ENCODE results near the gene ITGA11.

Gene ITGA11

DNA sequence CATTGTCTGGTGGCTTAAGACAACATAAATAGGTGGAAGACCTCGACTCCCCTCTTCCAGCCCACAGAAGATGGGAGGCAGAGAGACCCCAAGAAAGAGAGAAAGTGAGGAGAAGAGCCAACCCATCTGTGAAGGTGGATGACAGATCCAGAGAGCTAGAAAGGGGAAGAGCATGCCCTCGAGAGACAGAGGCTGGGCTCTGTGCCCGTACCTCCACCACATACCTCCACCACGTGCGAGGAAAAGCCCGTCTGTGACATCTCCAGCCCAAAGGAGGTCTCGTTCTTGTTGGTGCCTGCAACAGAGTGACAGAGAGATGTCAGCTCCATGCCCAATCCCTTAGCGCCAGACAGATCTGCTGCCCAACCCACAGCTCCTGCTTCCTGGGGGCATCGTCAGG is 83.4 kb downstream of the ITGA11 start:
- DNase-seq, result no peak

DNA sequence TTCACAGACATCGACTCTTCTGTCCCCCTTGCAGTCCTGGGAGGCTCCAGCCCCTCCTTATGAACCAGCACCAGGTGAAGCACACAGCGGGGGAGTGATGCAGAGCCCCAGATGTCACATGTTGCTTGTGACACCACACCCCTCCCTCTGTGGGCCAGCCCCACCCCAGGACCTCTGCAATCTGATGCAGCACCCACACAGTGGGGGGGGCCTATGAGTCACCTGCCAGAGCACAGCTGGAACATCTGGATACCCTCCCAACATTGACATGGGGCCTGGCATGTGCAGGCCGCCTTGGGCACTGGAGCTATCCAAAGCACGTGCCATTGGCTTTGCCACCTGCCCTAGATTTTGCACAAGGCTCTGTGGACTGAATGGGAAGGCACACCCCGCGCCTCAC is 83.9 kb downstream of the ITGA11 start:
- no peak for DNase-seq

DNA sequence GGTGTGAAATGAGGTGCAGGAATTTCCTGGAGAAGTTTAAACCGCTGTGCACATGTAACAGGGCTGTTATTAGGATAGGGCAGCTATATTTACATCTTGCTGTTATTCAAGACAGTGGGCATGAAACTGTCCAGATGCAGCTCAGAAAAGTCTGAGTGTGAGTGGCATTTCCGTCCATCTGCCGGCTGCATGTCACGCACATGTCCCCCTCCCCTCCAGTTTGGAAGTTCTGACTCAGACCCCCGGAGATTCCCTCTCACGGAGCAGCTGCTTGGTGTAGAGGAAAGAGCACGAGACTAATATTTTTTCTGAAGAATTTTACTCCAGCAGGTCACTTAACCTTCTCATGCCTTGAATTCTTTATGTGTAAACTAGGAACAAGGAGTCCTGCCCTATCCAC is 84.6 kb downstream of the ITGA11 start:
- no peak for DNase-seq

GRCh38 chr15:68346979-68347378 is 85.0 kb downstream of the ITGA11 start:
- DNase-seq, result no peak

DNA sequence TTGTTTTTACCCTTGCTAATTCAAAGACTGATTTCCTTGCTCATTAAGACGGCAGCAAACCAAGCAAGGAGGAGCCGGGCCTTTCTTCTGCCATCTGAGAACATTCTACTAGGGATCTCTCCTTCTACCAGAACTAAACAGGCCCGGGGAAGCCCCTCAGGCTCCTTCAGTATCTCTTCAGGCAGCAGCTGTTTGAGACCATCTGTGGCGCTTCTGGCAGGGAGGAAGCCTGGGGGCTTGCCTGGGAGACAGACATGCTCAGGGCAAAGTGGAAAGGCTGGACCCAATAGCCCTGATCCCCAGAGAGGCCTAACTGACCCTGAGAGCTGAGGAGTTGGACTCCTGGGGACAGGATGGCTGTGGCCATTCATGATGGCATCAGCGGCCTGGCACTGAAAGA is 86.5 kb downstream of the ITGA11 start:
- DNase-seq, result no peak

DNA sequence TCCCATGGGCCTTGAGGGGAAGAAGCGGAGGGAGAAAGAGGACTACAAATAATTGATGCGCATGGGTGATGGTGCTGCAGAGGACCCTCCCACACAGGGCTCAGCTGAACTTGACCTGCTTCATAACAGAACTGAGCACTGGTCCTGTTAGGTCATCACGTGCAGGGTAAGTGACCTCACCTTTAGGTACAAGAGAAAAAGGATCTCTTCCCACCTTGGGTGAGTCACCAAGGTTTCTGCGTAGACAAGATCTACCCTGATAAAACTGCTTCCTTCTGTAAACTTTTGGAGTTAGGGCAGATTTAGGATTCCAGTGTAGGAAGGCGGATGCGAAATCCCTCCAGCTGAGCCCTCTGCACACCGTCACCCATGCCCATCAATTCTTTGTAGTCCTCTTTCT is 87.4 kb downstream of the ITGA11 start:
- no peak for DNase-seq

DNA sequence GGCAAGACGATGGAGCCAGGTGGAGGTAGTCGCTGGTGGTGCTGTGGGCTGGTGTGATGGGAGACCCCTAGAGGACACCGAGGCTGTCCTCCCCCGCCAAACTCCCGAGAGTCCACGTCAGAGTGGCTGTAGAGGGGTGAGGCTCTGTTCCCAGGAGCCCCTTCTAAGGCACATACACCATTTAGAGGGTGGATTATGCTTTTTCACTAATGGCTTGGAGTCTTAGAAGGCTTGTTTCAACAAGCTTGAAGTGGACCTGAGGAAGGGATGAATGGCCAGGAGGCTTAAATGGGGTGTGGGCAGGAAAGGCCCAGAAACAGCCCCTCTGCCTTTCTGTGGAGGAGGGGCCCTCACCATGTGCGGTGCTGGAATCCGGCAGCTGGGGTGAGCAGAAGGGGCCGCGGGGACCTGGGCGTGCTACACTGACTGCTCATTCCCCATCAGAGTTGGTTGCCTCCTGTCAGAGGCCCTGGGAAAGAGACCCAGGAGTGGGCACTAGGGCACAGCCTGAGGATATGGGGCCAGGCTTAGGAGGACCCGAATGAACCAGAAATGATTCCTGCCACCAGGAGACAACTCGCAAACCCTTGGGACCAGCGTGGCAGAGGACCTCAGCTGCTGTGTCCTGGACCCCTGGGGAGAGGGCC is 88.3 kb downstream of the ITGA11 start:
- DNase-seq, result no peak

GRCh38 chr15:68341760-68342725 is 89.9 kb downstream of the ITGA11 start:
- no peak for DNase-seq

DNA sequence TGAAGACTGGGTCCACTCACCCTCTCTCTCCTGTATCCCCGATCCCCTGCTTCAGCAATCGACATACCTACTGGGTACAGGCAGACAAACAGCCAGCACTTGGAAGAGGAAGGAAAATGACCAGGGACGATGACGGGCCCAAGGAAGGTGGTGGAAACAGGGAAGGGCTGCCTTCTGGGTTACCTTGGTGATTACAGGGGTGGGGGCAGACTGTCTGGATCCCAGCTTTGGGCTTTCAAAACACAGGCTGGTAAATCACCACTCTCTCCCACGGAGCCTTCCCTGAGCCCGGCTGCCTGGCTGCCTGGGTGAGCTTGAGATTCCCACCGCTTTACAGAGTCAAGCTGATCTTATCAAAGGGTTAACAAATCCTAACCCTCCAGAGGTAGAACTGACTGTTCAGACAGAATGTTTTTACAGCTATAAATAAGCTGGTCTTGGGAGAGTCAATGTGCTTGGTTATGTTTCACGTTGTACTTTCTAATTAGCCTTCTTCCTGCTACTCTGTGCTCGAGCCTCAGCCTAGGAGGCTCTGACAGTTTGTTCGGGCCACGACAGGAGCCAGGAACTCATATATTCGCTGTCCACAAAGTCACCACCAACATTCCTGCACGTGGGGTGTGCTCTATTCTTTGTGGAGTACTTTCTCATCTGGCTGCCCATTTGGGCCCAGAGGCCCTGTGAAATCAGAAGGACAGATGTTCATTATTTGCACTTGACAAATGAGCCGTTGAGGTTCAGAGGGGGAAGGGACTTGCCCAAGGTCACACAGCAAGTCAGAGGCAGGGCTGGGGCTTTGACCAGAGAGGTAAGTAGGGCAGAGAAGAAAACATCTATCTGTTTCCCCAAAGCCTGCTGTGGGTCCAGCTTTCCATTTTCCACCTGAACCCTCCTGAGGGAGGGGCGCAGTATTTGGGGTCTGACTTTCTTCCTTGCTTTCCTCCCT is 91.0 kb downstream of the ITGA11 start:
- DNase-seq, result no peak

DNA sequence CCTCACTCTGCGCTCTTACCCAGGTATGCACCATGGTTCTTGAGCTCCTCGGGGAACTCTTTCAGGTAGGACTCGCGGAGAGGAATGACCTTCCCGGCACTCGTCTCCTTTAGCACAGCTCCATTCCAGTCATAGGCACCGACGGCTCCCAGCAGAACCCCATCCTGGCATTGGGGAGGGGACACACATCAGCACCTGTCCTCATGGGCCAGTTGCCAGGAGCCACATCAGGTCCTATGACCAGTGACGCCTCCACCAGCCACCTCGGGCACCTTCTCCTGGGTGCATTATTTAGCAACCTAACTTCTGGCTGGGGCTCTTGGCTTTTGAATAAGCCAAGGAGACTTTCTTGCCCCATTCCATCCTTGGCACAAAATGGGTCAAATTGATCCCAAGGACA is 92.5 kb downstream of the ITGA11 start:
- DNase-seq, result no peak

DNA sequence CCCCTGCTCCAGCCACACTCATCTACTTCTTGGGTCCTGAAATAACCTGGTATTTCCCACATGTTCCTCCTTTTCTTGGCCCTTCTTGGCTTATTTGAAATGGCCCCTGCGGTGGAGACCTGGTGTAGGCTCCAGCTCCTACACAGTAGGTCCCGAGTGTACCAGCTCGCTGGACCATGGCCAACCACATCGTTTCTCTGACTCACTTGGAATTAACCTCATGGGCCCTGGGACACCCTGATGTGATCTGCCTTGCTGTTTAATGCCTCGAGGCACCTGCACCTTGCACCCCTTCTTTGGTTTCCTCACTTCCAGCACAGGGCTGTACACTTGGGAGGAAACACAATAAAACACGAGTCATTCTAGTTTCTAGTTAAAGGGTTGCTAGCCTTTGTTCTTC is 94.1 kb downstream of the ITGA11 start:
- DNase-seq, result no peak

DNA sequence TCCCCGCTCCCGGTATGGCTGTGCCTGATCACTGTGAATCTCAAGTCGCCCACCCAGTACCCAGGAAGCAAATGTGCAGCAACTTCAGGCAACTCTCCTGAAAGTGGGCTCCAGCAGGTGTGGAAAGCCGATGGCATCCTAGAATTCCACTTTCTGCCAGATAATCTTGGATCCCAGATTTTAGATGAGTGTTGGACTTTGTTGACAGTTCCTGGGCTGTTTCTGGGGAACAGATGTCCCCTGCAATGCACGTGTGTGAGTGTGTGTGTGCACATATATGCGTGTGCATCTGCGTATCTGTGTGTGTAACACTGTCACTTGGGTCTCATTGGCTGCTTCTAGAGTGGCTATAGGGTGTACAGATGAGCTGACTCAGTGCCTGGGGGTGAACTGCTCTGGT is 95.4 kb downstream of the ITGA11 start:
- no peak for DNase-seq

DNA sequence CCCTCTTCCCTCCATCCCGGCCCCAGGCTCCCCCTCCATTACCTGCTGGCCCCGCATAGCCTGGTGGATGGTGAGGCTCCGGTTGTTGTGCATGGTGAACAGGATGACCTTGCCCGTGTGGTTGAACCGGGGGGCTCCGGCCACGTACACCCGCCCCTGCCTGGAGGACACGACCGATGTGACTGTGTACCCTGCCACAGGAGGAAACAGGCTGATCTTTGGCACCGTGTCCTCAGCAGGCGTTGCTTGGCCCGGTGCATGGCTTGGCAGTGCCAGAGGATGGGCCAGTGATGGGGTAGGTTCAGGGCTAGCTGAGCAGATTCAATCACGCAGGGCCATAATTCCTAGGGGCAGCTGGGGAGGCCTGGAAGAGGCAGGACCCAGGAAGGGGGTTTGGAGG is 96.3 kb downstream of the ITGA11 start:
- DNase-seq, result no peak

DNA sequence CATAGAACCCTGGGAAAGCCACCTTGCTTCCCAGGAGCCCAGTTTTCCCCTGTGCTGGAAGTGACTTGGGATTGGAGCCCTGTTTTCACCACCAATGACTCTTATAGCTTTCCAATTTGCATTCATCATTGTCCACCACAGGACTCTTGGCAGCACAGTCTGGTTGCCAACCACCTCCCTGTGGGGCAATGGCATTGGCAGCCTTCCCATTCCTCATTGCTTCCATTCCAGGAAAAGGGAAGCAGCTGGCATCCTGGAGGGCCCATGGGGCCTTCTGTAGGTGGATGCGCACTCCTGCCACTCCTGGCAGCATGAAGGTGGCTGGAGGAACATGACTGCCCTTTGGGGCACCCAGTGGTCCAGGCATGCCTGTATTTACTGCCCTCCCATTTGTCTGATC is 96.7 kb downstream of the ITGA11 start:
- DNase-seq, result no peak

DNA sequence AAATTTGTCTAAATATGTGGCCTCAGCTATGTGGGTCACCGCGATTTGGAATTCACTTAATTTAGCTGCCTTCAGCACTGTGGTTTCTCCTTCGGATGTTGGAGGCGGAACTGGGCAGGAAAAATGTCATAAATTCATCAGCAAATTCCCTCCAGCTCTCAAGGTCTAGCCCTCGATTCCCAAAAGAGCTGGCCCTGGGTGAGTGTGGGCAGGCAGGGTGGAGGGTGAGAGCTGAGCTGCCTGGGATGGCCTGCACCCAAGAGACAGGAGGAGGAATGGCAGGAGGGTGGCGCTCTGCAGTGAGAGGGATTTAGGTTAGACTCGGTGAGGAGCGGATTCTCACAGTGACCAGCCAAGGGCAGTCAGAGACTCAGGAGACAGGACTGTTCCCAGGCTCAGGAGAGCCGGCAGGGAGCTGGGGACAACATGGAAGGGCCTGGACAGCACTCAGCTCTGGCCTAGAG is 97.3 kb downstream of the ITGA11 start:
- DNase-seq, result no peak

DNA sequence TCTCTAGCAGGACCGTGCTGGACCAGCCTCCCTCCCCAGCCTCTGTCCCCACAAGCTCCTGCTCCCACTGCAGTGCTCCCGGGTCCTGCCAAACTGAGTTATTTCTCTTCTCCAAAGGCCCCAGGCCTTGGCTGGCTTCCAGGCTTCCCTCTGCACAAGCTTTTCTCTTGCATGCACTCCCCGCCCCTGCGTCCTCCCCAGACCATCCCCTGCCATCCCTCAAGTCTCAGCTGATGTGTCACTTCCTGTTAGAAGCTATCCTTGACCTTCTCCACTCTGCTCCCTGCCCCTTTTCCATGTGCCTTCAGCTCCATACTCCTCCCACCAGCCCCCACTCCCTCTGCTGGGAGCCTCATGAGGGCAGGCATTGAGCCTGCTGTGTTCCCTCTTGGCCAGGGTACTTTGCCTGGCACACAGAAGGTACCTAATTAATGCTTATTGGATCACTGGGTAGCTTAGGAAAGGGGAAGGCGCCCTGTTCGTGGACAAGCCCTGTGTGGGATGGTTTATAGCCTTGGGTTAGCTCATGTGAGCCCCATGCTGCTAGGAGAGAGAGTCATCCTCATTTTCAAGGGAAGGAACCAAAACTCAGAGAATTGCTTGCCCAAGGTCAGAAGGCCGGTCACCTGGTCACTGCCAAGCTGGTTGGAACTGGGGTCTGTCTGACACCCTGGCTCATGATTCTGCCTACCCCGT is 98.0 kb downstream of the ITGA11 start:
- DNase-seq, result no peak

GRCh38 chr15:68332266-68332665 is 99.7 kb downstream of the ITGA11 start:
- no peak for DNase-seq

- DNase-seq, result no peak
Measured at GRCh38 chr15:68330901-68331300, 101.1 kb downstream of the ITGA11 start.

DNA sequence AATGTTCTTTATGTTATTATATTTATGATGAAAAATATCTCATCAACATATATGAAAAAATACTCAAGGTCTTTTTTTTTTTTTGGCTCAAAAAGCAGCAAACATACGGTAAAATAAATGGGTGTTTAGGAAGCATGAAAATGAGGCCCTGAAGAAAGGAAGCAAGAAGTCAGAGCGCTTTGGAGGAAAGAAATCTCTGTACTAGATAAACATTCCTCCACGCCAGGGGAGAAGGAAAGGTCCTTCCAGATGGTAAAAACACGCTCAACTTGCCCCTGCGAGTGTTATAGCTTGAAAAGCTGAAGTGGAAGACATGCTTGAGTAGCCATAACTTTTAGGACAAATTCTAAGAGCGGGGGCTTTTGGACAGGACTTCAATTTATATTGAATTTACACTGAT is 101.5 kb downstream of the ITGA11 start:
- no peak for DNase-seq

DNA sequence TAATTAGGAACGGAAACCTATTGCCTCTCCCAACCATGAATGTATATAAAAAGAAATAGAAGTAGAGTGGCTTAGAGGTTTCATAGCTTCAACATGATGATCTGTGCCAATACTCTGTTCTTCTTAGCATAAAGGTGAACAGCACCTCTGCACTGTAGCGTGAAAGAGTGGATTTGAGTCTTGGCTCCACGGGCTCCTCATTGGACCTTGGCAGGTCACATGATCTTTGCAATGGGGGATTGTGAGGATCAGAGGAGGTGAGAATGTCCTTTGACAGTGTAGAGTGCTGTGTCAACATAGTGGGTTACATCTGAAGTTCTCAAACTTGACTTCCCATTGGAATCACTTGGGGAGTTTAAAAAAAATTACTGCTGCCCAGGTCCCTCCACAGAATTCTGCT is 103.0 kb downstream of the ITGA11 start:
- DNase-seq, result no peak

DNA sequence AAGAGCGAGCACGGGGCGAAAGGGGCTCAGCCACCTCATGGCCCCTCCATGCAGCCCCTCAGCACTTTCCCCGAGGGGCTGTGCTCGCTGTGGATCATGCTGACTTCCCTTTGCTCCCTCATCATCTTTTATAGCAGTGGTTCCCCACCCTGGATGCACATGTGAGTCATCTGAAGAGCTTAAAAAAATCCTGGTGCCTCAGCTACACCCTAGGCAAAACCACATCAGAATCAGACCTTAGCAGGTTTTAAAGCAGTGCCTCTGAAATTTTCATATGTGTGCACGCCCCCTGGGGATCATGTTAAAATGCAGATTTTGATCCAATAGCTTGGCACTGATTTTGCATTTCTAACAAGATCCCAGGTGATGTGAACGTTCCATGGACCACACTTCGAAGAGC is 103.5 kb downstream of the ITGA11 start:
- no peak for DNase-seq

- no peak for DNase-seq
Measured at GRCh38 chr15:68326711-68327354, 105.1 kb downstream of the ITGA11 start.
